T-cell (primary cell): Measurements from ENCODE around the gene SLC25A28. TPM values are rescaled to one million over a fixed set of nuclear protein-coding genes. Genes with fewer than 3 reads are reported as not detected.

Experiments used
- ATAC-seq, 4 experiments: fragments of 200-7000 bp in 3 of 4; fragments of 150-1000 bp in 1 of 4; cut with Tn5 transposase; replicated peaks in 1 of 4; 1 replicate in 3 of 4; 2 replicates in 1 of 4; pipeline ENCODE4 v1.10.0; 2021; ENCODE audit warnings: moderate library complexity in 3 of 4, mild to moderate bottlenecking in 2 of 4, moderate number of reproducible peaks in 1 of 4
- CTCF ChIA-PET, 2 donors: fragments of 300-600 bp; sonication (Branson Sonifier 250); formaldehyde crosslinking; loops; one replicate each; lab custom pipeline; 2022; ENCODE audit warnings: antibody characterized with exemption in 2 of 2; lab: Charles Lee
- POLR2A ChIA-PET, 2 donors: fragments of 300-600 bp; sonication (Branson Sonifier 250); formaldehyde crosslinking; loops; one replicate each; lab custom pipeline; 2022; ENCODE audit warnings: antibody characterized with exemption in 2 of 2; lab: Charles Lee
- DNase-seq, 35 experiments: peaks; one replicate each; pipeline versions ENCODE4 v3.0.0 to v3.0.0-alpha.2; 2013 to 2023
- H3K27ac ChIP-seq: one replicate; pipeline ENCODE4 v1.5.1; 2013; ENCODE audit warnings: low read length
- H3K27me3 ChIP-seq, 2 experiments: replicated peaks in 1 of 2; 1 replicate in 1 of 2; 2 replicates in 1 of 2; pipeline versions ENCODE4 v1.6.1 to v1.7.0; 2013; ENCODE audit warnings: low read length in 1 of 2, mixed read lengths in 1 of 2; ENCODE audit not compliant: control insufficient read depth in 2 of 2, insufficient read depth in 2 of 2; ENCODE audit errors: extremely low read depth in 1 of 2
- H3K36me3 ChIP-seq, 2 donors: 1 replicate in 1 of 2; 2 replicates in 1 of 2; pipeline versions ENCODE4 v1.6.1 to v1.7.0; 2013; ENCODE audit warnings: low read length in 1 of 2; ENCODE audit not compliant: control insufficient read depth in 2 of 2, insufficient read depth in 1 of 2; ENCODE audit errors: extremely low read depth in 1 of 2
- H3K4me1 ChIP-seq, 2 experiments: 1 replicate in 1 of 2; 2 replicates in 1 of 2; pipeline versions ENCODE4 v1.6.1 to v1.7.0; 2013; ENCODE audit warnings: low read length in 2 of 2, mixed read lengths in 1 of 2; ENCODE audit not compliant: insufficient read depth in 2 of 2, control insufficient read depth in 1 of 2; ENCODE audit errors: extremely low read depth in 1 of 2
- H3K4me3 ChIP-seq, 2 donors: 1 replicate in 1 of 2; 2 replicates in 1 of 2; pipeline versions ENCODE4 v1.5.1 to v1.7.0; 2013; ENCODE audit warnings: mild to moderate bottlenecking in 2 of 2, low read length in 1 of 2, moderate library complexity in 1 of 2; ENCODE audit not compliant: control insufficient read depth in 1 of 2; ENCODE audit errors: extremely low read depth in 1 of 2
- H3K9me3 ChIP-seq: 2 replicates; pipeline ENCODE4 v1.7.0; 2013
- H3K27ac Mint-ChIP-seq, 2 donors: one replicate each; pipeline ENCODE4 v1.8.0; 2020 to 2021; ENCODE audit warnings: mild to moderate bottlenecking in 2 of 2, mixed read lengths in 2 of 2
- H3K27me3 Mint-ChIP-seq, 2 donors: one replicate each; pipeline ENCODE4 v1.8.0; 2021 to 2022; ENCODE audit warnings: mixed read lengths in 2 of 2
- H3K36me3 Mint-ChIP-seq: one replicate; pipeline ENCODE4 v1.8.0; 2021; ENCODE audit warnings: mixed read lengths
- H3K4me1 Mint-ChIP-seq, 3 donors: one replicate each; pipeline ENCODE4 v1.8.0; 2020 to 2022; ENCODE audit warnings: mixed read lengths in 3 of 3, mild to moderate bottlenecking in 1 of 3
- H3K4me3 Mint-ChIP-seq, 3 donors: one replicate each; pipeline ENCODE4 v1.8.0; 2020 to 2022; ENCODE audit warnings: mild to moderate bottlenecking in 3 of 3, mixed read lengths in 3 of 3, moderate library complexity in 3 of 3
- H3K9me3 Mint-ChIP-seq, 3 donors: one replicate each; pipeline ENCODE4 v1.8.0; 2020 to 2022; ENCODE audit warnings: mixed read lengths in 3 of 3
- WGBS: methylation state at CpG from one replicate; pipeline ENCODE4 v1.1.5; 2013; ENCODE audit warnings: missing lambda C conversion rate; ENCODE audit not compliant: insufficient coverage; 5-methylcytosine and 5-hydroxymethylcytosine counted together
- total RNA-seq, 35 experiments: library from RNA in 6 of 35; stranded (reverse) in 6 of 35; fragments of 120-200 nt in 1 of 35; gene quantifications; one replicate each; pipeline versions ENCODE4 v1.2.1 to v1.2.4 and lab custom pipeline; 2013 to 2026

The SLC25A28 gene
- total RNA-seq, 5 donors from 2014 or later (not counting 1 experiment from before 2014, with no cell fraction given), result 78.9 to 90.4 (median 87.0) TPM

GRCh38 chr10:99620711-99621453 is 643 bp upstream of the SLC25A28 start:
- Histone ChIP-seq H3K27me3 (no peaks in the 10 kb centered on the region), H3K9me3 (no peaks in the 10 kb centered on the region), H3K27ac (peak overlapping the region; percentile 96), H3K4me1 (peaks cover 17 to 33% of the 10 kb centered on the region in 2 experiments), H3K4me3 (peak overlapping the region; percentile 78 to 82), H3K36me3 (no peaks in the 10 kb centered on the region)
- peak overlapping the region; percentile 76 to 87 (median 87) for H3K4me3 Mint-ChIP-seq
- CTCF ChIA-PET, result interaction anchor here (0.8 to 2.2 kb wide), 7 partner anchors 9 to 191 kb away, joined by 3 to 8 read pairs (median 4); partner anchors contain the start of genes COX15 (in 1 of the 2), CUTC (in 1 of the 2), ENTPD7 (in 1 of the 2) and GOT1 (in 1 of the 2)
- peaks cover 40 to 45% (median 44%) of the 10 kb centered on the region in 3 donors for H3K4me1 Mint-ChIP-seq
- POLR2A ChIA-PET, result interaction anchor here in 1 of 2 donors (0.5 to 0.7 kb wide), 2 partner anchors 31 to 120 kb away, joined by 3 to 10 read pairs; no protein-coding TSS in a partner anchor
- peak overlapping the region; percentile 93 to 94 for H3K27ac Mint-ChIP-seq
- under 1% methylated on average over 73 of the region's 78 CpGs for WGBS
- peak; percentile 86 to 90 (median 86) for ATAC-seq
- no peaks in the 10 kb centered on the region for H3K9me3 Mint-ChIP-seq
- no peaks in the 10 kb centered on the region for H3K36me3 Mint-ChIP-seq
- peak in 34 of 35 experiments; percentile 52 to 96 (median 74) for DNase-seq
- H3K27me3 Mint-ChIP-seq, result no peaks in the 10 kb centered on the region

DNA sequence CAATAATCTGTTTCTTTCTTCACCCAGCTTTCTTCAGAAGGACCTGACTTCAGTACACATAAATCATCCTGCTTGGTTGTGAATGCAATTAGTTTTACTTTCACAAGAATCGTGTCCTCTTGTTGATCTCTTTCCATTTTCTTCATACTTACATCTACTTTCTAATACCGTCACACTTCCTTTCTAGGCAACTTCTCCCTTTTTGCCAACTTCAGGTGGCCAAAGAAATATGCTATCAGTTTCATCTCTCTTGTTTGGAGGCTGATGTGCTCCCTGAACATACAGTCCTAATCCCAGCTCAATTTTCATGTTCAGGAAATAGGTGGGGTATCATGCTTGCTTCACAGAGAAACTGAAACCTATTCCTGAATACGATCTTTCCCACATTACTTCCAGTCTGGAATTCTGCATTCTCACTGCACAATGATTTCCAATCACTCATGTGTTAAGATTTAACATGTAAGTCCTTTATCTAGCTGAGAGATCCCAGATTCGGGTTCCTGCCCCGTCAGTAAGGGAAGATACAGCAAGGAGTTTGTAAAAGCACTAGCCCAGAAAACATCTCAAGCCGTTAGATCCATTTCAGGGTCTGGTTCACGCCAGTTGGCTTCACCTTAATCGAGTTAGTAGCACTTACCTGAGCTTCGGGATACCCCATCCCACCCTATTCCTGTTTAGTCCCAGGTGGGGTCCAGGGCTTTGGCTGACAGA is 994 bp downstream of the SLC25A28 start:
- WGBS, result 1% methylated on average over 8 of the region's 9 CpGs
- peaks cover 17 to 33% of the 10 kb centered on the region in 2 experiments for H3K4me1 ChIP-seq
- peaks cover 0 to 6% of the 10 kb centered on the region in 2 donors for H3K36me3 ChIP-seq
- ChIA-PET CTCF (interaction anchor here in 1 of 2 donors (1.3 to 2.4 kb wide), 3 partner anchors 12 to 189 kb away, joined by 4 to 9 read pairs (median 4); partner anchors contain the start of genes ENTPD7 and GOT1), POLR2A (no interaction called here)
- peaks cover 47 to 52% (median 52%) of the 10 kb centered on the region in 3 donors for H3K4me1 Mint-ChIP-seq
- H3K4me3 ChIP-seq, result peak overlapping the region; percentile 86 to 95
- no peaks in the 10 kb centered on the region for H3K27me3 Mint-ChIP-seq
- no peaks in the 10 kb centered on the region for H3K9me3 ChIP-seq
- H3K36me3 Mint-ChIP-seq, result peaks cover 4% of the 10 kb centered on the region
- peak overlapping the region; percentile 58 for H3K27ac ChIP-seq
- no peaks in the 10 kb centered on the region for H3K27me3 ChIP-seq
- DNase-seq, result peak in 1 of 35 experiments; percentile 31
- peak overlapping the region; percentile 38 to 68 for H3K27ac Mint-ChIP-seq
- ATAC-seq, result no peak
- H3K4me3 Mint-ChIP-seq, result peak overlapping the region; percentile 76 to 84 (median 80)
- no peaks in the 10 kb centered on the region for H3K9me3 Mint-ChIP-seq

GRCh38 chr10:99617696-99618095 is 2.5 kb downstream of the SLC25A28 start:
- Mint-ChIP-seq H3K27ac (peak overlapping the region; percentile 60 to 75), H3K9me3 (no peaks in the 10 kb centered on the region), H3K4me1 (peaks cover 47 to 52% (median 52%) of the 10 kb centered on the region in 3 donors), H3K36me3 (peaks cover 4% of the 10 kb centered on the region), H3K27me3 (no peaks in the 10 kb centered on the region), H3K4me3 (peak overlapping the region; percentile 3 to 84 (median 76))
- 17% methylated on average over 1 of the region's 2 CpGs for WGBS
- ChIA-PET CTCF (interaction anchor here (0.6 to 2.4 kb wide), 3 partner anchors 42 to 183 kb away, joined by 3 to 9 read pairs (median 7); partner anchors contain the start of gene ENTPD7 (in 1 of the 2)), POLR2A (interaction anchor here in 1 of 2 donors (0.6 to 1.2 kb wide), 2 partner anchors 9 to 41 kb away, joined by 3 read pairs; partner anchors contain the start of gene ENTPD7)
- Histone ChIP-seq H3K4me3 (no peak overlapping the region), H3K27me3 (no peaks in the 10 kb centered on the region), H3K4me1 (peaks cover 17 to 33% of the 10 kb centered on the region in 2 experiments), H3K27ac (no peak overlapping the region), H3K36me3 (peaks cover 0 to 16% of the 10 kb centered on the region in 2 donors), H3K9me3 (no peaks in the 10 kb centered on the region)
- ATAC-seq, result no peak
- no peak for DNase-seq

DNA sequence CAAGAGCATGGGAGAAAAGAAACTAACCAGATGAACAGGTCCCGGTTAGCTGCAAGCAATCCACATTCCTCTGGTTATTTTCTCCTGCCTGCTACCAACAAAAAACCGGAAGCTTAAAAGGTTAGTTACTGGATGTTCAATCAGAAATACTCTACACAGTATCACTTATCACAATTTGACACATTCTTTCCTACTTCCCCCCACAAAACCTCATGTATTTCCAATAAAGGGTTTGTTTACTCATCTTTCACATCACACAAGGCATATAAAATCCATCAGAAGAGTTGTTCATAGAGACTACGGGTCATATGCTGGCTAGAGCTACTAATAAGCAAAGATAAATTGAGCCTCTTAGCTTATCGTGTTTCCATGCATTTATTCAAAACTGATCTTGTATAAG is 4.8 kb downstream of the SLC25A28 start:
- H3K27me3 ChIP-seq, result no peaks in the 10 kb centered on the region
- H3K36me3 ChIP-seq, result peaks cover 0 to 29% of the 10 kb centered on the region in 2 donors
- H3K9me3 ChIP-seq, result no peaks in the 10 kb centered on the region
- peaks cover 4 to 26% of the 10 kb centered on the region in 2 experiments for H3K4me1 ChIP-seq
- no peak overlapping the region for H3K4me3 ChIP-seq
- POLR2A ChIA-PET, result interaction anchor here (0.6 to 0.7 kb wide), 3 partner anchors 13 to 1452 kb away, joined by 3 to 7 read pairs (median 5); no protein-coding TSS in a partner anchor
- Mint-ChIP-seq H3K36me3 (peaks cover 6% of the 10 kb centered on the region), H3K27me3 (no peaks in the 10 kb centered on the region), H3K4me1 (peaks cover 46 to 49% (median 49%) of the 10 kb centered on the region in 3 donors), H3K9me3 (no peaks in the 10 kb centered on the region), H3K4me3 (no peak overlapping the region), H3K27ac (peak overlapping the region; percentile 6 to 9)
- 100% methylated on average over 1 of the region's 4 CpGs for WGBS
- CTCF ChIA-PET, result interaction anchor here in 1 of 2 donors (0.5 to 1.0 kb wide), 4 partner anchors 8 to 1142 kb away, joined by 3 to 6 read pairs (median 4); no protein-coding TSS in a partner anchor
- ATAC-seq, result no peak
- no peak for DNase-seq
- no peak overlapping the region for H3K27ac ChIP-seq

DNA sequence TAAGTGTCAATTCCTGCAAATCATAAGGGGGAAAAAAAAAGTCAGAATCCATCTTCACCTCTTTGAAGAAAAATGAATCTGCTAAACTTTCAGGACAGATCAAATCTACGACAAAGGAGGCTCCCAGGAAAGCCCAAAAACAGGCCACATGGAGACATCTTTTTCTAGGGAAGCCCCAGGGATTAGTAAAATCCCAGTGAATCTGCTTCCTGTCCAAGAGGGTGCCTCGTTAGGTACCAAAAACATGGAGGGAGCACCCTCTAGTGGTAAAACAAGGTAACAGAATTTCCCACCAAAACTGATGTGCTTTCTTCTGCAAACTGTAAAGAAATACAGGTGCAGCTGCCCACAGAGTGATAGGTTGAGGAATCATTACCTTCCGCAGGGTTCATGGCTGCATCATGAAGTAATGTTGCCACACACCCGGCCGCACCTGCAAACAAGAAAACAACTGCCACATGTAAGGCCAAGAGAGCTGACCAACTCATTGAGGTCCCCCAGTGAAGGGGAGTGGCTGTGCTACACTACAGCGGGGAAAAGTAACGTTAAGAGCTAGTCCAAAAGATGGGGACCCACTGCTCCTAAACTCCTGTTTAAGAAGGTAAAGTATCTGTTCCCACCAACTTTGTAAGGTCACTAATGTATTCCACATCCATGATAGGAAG is 7.9 kb downstream of the SLC25A28 start:
- ATAC-seq (peak; percentile 47 to 70 (median 54)), DNase-seq (peak in 9 of 35 experiments; percentile 1 to 74 (median 19))
- H3K27me3 Mint-ChIP-seq, result no peaks in the 10 kb centered on the region
- H3K4me1 ChIP-seq, result peaks cover 0 to 4% of the 10 kb centered on the region in 2 experiments
- H3K27ac ChIP-seq, result no peak overlapping the region
- H3K36me3 ChIP-seq, result peaks cover 0 to 43% of the 10 kb centered on the region in 2 donors
- peaks cover 25 to 28% (median 27%) of the 10 kb centered on the region in 3 donors for H3K4me1 Mint-ChIP-seq
- H3K4me3 ChIP-seq, result no peak overlapping the region
- no peaks in the 10 kb centered on the region for H3K9me3 ChIP-seq
- H3K36me3 Mint-ChIP-seq, result peaks cover 6% of the 10 kb centered on the region
- H3K9me3 Mint-ChIP-seq, result no peaks in the 10 kb centered on the region
- no peaks in the 10 kb centered on the region for H3K27me3 ChIP-seq
- CTCF ChIA-PET, result interaction anchor here (0.5 to 2.6 kb wide), 11 partner anchors 8 to 1145 kb away, joined by 3 to 16 read pairs (median 3); partner anchors contain the start of genes ENTPD7 (in 1 of the 2) and SLC25A28 (in 1 of the 2)
- 35% methylated on average over 3 of the region's 7 CpGs for WGBS
- H3K4me3 Mint-ChIP-seq, result no peak overlapping the region
- H3K27ac Mint-ChIP-seq, result peak overlapping the region; percentile 36 to 73
- POLR2A ChIA-PET, result no interaction called here
